Measurements from ENCODE around the gene OPCML.

- TF ChIP-seq, protein P1, sequence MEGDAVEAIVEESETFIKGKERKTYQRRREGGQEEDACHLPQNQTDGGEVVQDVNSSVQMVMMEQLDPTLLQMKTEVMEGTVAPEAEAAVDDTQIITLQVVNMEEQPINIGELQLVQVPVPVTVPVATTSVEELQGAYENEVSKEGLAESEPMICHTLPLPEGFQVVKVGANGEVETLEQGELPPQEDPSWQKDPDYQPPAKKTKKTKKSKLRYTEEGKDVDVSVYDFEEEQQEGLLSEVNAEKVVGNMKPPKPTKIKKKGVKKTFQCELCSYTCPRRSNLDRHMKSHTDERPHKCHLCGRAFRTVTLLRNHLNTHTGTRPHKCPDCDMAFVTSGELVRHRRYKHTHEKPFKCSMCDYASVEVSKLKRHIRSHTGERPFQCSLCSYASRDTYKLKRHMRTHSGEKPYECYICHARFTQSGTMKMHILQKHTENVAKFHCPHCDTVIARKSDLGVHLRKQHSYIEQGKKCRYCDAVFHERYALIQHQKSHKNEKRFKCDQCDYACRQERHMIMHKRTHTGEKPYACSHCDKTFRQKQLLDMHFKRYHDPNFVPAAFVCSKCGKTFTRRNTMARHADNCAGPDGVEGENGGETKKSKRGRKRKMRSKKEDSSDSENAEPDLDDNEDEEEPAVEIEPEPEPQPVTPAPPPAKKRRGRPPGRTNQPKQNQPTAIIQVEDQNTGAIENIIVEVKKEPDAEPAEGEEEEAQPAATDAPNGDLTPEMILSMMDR (IDR thresholded peaks at IDR 0.05) = no peak
- TF ChIP-seq POLR2A (IDR thresholded peaks at IDR 0.05) = no peak
Measured at GRCh38 chr11:132409573-132410355, 1122.5 kb downstream of the OPCML start.
